Right atrium auricular region (tissue), 2 donors: ENCODE measurements around the gene HORMAD1. TPM values are rescaled to one million over a fixed set of nuclear protein-coding genes. Genes with fewer than 3 reads are reported as not detected.
A peak's percentile ranks its signal among the peaks of the same experiment; 100 is the strongest.

Experiments
- DNase-seq: peaks from one replicate; pipeline ENCODE4 v3.0.0-alpha.2; 2019; ENCODE audit warnings: low spot score
- H3K27ac ChIP-seq, 2 donors: fragments of 200-600 bp; sonication (generic); 1 replicate in 1 of 2; 2 replicates in 1 of 2; pipeline ENCODE4 v1.5.1; 2016 to 2019
- H3K27me3 ChIP-seq, 2 donors: fragments of 200-600 bp; sonication (generic); one replicate each; pipeline versions ENCODE4 v1.5.1 to v1.6.0; 2017 to 2019
- H3K36me3 ChIP-seq: fragments of 200-600 bp; sonication (generic); one replicate; pipeline ENCODE4 v1.5.1; 2016
- H3K4me1 ChIP-seq, 2 donors: fragments of 200-600 bp; sonication (generic); one replicate each; pipeline versions ENCODE4 v1.5.1 to v1.6.0; 2017 to 2019
- H3K4me3 ChIP-seq, 2 donors: fragments of 200-600 bp; sonication (generic); 1 replicate in 1 of 2; 2 replicates in 1 of 2; pipeline ENCODE4 v1.5.1; 2017 to 2019; ENCODE audit warnings: mild to moderate bottlenecking in 1 of 2, moderate library complexity in 1 of 2
- H3K9me3 ChIP-seq, 2 donors: fragments of 200-600 bp; sonication (generic); one replicate each; pipeline ENCODE4 v1.5.1; 2019
- CTCF ChIP-seq, 2 donors: fragments of 200-600 bp; sonication (generic); IDR thresholded peaks; one replicate each; pipeline ENCODE4 v1.5.1; 2019; ENCODE audit warnings: antibody characterized with exemption in 2 of 2
- total RNA-seq, 2 donors: library from RNA; depleted of rRNA; stranded (reverse); fragments of >200 nt; gene quantifications; one replicate each; pipeline ENCODE4 v1.1.0, GENCODE V29; 2016

HORMAD1 gene
- total RNA-seq, 2 donors from 2014 or later = 0.31 TPM; not detected in 1

DNA sequence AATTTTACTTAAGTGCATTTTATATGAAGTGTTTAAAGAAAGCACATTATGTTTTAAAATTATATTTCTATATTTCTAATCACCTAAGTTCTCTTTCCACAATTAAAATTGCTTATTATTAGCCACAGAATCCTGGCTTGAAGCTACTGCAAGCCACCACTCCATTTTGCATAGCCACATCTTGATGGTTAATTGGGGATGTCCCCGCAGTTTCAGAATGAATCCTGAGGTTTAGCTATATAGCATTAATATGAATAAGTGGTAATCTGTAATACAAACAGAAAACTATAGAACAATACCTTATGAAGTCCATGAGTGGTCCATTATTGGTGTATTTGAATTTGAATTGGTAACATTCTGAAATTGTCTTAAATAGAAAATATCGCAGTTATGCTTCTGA lies 12.1 kb downstream of the HORMAD1 start:
- Histone ChIP-seq H3K27ac (no peak overlapping the region), H3K27me3 (no peaks in the 10 kb centered on the region), H3K9me3 (no peaks in the 10 kb centered on the region), H3K4me3 (no peak overlapping the region), H3K36me3 (no peaks in the 10 kb centered on the region), H3K4me1 (no peaks in the 10 kb centered on the region)
- no peak for DNase-seq
- TF ChIP-seq CTCF (IDR thresholded peaks at IDR 0.05) = no peak

- H3K27ac ChIP-seq = no peak overlapping the region
- no peaks in the 10 kb centered on the region for H3K36me3 ChIP-seq
- no peaks in the 10 kb centered on the region for H3K27me3 ChIP-seq
- no peak for TF ChIP-seq CTCF (IDR thresholded peaks at IDR 0.05)
- DNase-seq = no peak
- H3K9me3 ChIP-seq = no peaks in the 10 kb centered on the region
- no peak overlapping the region for H3K4me3 ChIP-seq
- no peaks in the 10 kb centered on the region for H3K4me1 ChIP-seq
These were observed 14.6 kb downstream of the HORMAD1 start for GRCh38 chr1:150706091-150706490.

DNA sequence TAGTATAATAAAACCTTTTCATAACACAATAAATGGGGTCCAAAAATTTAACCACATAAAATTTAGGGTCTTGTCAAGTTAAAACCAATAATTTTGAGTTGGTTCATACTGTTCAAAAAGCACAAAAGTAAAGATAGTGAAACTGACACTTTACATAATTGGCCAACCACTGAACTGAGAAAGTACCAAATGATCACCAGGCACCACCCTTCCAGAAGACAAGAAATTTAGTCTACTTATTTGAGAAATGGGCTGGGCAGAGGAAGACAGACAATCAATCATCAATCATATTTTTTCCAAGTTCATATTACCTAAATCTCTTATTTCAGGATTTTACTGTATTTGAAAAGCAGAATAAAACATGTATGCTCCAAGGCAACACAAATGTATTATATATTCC lies 17.3 kb downstream of the HORMAD1 start:
- no peaks in the 10 kb centered on the region for H3K36me3 ChIP-seq
- no peak for TF ChIP-seq CTCF (IDR thresholded peaks at IDR 0.05)
- H3K27me3 ChIP-seq = no peaks in the 10 kb centered on the region
- no peak for DNase-seq
- H3K9me3 ChIP-seq = no peaks in the 10 kb centered on the region
- H3K27ac ChIP-seq = no peak overlapping the region
- H3K4me1 ChIP-seq = no peaks in the 10 kb centered on the region
- no peak overlapping the region for H3K4me3 ChIP-seq

GRCh38 chr1:150696995-150697927 lies 23.4 kb downstream of the HORMAD1 start, which contains the start of gene GOLPH3L:
TSS of gene GOLPH3L (minus strand) at chr1:150697154. CDS start at chr1:150694838, 2,316 bp downstream.
- Histone ChIP-seq H3K4me1 (peaks cover 0 to 15% of the 10 kb centered on the region in 2 donors), H3K27me3 (no peaks in the 10 kb centered on the region), H3K9me3 (no peaks in the 10 kb centered on the region), H3K27ac (peak within 1 kb of the TSS; percentile 59 to 61), H3K36me3 (peaks cover 9% of the 10 kb centered on the region), H3K4me3 (peak within 1 kb of the TSS; percentile 69 to 74)
- DNase-seq = peak; percentile 97
- TF ChIP-seq CTCF (IDR thresholded peaks at IDR 0.05) = no peak

GRCh38 chr1:150696590-150696989 lies 24.1 kb downstream of the HORMAD1 start:
- no peak for TF ChIP-seq CTCF (IDR thresholded peaks at IDR 0.05)
- Histone ChIP-seq H3K27me3 (no peaks in the 10 kb centered on the region), H3K9me3 (no peaks in the 10 kb centered on the region), H3K4me3 (peak overlapping the region; percentile 69 to 74), H3K36me3 (peaks cover 11% of the 10 kb centered on the region), H3K27ac (peak overlapping the region; percentile 59 to 61), H3K4me1 (peaks cover 0 to 15% of the 10 kb centered on the region in 2 donors)
- no peak for DNase-seq
